Testis (tissue), 3 donors: ENCODE measurements around the gene DIO3. TPM values are rescaled to one million over a fixed set of nuclear protein-coding genes. Genes with fewer than 3 reads are reported as not detected.

Experiments
- DNase-seq: peaks from one replicate; pipeline ENCODE4 v3.0.0-alpha.2; 2019
- H3K27ac ChIP-seq, 2 donors: fragments of 200-600 bp; sonication (generic); one replicate each; pipeline ENCODE4 v1.5.1; 2019
- H3K27me3 ChIP-seq: fragments of 200-600 bp; sonication (generic); one replicate; pipeline ENCODE4 v1.5.1; 2019
- H3K36me3 ChIP-seq: fragments of 200-600 bp; sonication (generic); one replicate; pipeline ENCODE4 v1.5.1; 2017; ENCODE audit warnings: low read depth; ENCODE audit errors: missing control alignments
- H3K4me1 ChIP-seq: fragments of 200-600 bp; sonication (generic); one replicate; pipeline ENCODE4 v1.5.1; 2019
- H3K4me3 ChIP-seq, 2 donors: fragments of 200-600 bp; sonication (generic); one replicate each; pipeline ENCODE4 v1.5.1; 2017 to 2019
- H3K9me3 ChIP-seq: fragments of 200-600 bp; sonication (generic); one replicate; pipeline ENCODE4 v1.5.1; 2017
- POLR2A ChIP-seq: fragments of 450-650 bp; IDR thresholded peaks from one replicate; pipeline ENCODE4 v1.6.1; 2017; ENCODE audit warnings: antibody characterized with exemption, mild to moderate bottlenecking, moderate library complexity
- WGBS, 2 donors: methylation state at CpG; one replicate each; pipeline ENCODE4 v1.1.5; 2018; 5-methylcytosine and 5-hydroxymethylcytosine counted together
- intact Hi-C: fragments of 100-400 bp; cut with DNase I; formaldehyde crosslinking; loops from one replicate; pipeline ENCODE4 v1.15.1; 2023; ENCODE audit warnings: low total_unique reads
- polyA plus RNA-seq: library from polyadenylated mRNA; stranded (reverse); fragments of 350-450 nt; fragmentation: Illumina TruSeq; extraction: RNeasy Lipid Tissue Mini Kit (QIAGEN cat#74804); gene quantifications from one replicate; pipeline ENCODE4 v1.2.3, GENCODE V29; 2014; ENCODE audit warnings: low read depth, low replicate concordance; ENCODE audit not compliant: insufficient read depth
- total RNA-seq, 2 donors: library from RNA; depleted of rRNA; stranded (reverse); fragments of >200 nt; gene quantifications; one replicate each; pipeline ENCODE4 v1.2.3, GENCODE V29; 2016
- TF ChIP-seq, protein P1 (sequence below), 3 experiments: fragments of 450-650 bp in 2 of 3; fragments of 200-600 bp in 1 of 3; sonication (generic) in 1 of 3; IDR thresholded peaks; one replicate each; pipeline ENCODE4 v1.5.1; 2016 to 2019; ENCODE audit warnings: antibody characterized with exemption in 3 of 3, mild to moderate bottlenecking in 2 of 3, moderate library complexity in 1 of 3

Gene DIO3
- total and polyA plus RNA-seq, 3 donors from 2014 or later, result 2.3 to 4.6 (median 2.4) TPM

DNA sequence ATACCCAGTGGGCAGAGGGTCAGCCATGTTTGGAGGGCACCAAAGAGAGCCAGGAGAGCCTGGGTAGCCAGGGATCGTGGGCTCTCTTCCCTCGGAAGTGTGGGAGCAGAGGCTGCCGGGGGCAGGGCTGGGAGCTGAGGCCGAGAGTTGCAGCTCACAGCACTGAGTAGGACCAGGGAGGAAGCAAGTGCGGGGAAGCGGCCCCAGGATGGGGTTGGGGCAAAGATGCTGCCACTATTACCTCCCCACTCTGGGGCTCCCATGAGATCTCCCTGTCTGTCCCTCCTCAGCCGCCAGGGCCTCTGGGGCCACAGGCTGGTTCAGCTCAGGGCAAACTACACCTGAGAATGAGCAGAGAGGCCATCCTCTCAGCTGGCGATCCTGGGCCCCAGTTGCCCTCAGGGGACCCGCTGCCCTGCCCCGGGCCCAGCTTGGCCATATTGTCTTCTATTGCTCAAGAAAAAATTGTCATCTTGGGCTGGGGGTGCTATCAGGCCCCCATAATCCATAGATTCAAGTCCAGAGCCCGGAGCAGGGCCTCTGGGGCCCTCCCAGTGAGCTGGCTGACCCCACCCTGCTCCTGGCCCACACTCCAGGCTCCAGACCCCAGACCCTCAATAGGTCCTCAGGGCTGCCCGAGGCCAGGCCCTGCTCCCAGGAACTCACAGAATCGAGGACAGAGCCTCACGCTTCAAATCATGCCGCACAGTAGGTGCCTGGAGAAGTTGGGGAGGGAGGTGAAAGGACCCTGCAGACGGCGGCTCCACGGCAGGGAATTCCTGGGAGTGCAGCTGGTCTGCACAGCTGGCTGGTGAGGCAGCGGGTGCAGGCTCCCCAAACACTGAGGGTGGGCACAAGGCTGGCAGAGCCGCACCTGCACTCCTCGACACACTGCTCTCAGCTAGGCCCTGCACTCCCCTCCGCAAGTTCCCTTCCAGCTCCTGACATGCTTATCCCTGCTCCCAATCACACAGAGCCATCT lies 20.5 kb upstream of the DIO3 start:
- no peak overlapping the region for H3K27ac ChIP-seq
- WGBS, 2 donors, result 92 to 97% methylated on average over 6 to 22 of the region's 22 CpGs
- no peaks in the 10 kb centered on the region for H3K27me3 ChIP-seq
- no peak for DNase-seq
- no peak for TF ChIP-seq POLR2A
- TF ChIP-seq, protein P1, sequence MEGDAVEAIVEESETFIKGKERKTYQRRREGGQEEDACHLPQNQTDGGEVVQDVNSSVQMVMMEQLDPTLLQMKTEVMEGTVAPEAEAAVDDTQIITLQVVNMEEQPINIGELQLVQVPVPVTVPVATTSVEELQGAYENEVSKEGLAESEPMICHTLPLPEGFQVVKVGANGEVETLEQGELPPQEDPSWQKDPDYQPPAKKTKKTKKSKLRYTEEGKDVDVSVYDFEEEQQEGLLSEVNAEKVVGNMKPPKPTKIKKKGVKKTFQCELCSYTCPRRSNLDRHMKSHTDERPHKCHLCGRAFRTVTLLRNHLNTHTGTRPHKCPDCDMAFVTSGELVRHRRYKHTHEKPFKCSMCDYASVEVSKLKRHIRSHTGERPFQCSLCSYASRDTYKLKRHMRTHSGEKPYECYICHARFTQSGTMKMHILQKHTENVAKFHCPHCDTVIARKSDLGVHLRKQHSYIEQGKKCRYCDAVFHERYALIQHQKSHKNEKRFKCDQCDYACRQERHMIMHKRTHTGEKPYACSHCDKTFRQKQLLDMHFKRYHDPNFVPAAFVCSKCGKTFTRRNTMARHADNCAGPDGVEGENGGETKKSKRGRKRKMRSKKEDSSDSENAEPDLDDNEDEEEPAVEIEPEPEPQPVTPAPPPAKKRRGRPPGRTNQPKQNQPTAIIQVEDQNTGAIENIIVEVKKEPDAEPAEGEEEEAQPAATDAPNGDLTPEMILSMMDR (IDR thresholded peaks at IDR 0.05), result no peak
- no peaks in the 10 kb centered on the region for H3K36me3 ChIP-seq
- no peak overlapping the region for H3K4me3 ChIP-seq
- no peaks in the 10 kb centered on the region for H3K4me1 ChIP-seq
- intact Hi-C loops, result no loop called here
- no peaks in the 10 kb centered on the region for H3K9me3 ChIP-seq

DNA sequence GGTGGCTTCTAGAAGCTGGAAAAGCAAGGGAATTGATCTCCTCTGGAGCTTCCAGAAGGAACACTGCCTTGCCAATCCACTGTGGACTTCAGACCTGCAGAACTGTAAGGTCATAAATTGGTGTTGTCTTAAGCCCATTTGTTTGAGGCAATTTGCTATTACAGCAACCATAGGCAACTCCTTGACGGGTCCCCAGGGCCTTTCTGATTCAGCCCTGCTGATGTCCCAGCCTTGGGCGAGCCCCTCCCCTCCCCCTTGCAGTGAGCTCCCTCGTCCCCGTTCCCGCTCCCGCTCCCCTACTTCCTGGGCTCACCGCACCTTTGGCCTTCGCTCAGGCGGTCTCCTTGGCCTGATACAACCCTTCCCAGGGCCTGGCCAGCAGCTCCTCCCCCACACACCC lies 18.9 kb upstream of the DIO3 start:
- H3K4me3 ChIP-seq, result no peak overlapping the region
- DNase-seq, result no peak
- WGBS, 2 donors, result 74 to 76% methylated on average over 9 of the region's 9 CpGs
- no peaks in the 10 kb centered on the region for H3K36me3 ChIP-seq
- intact Hi-C loops, result no loop called here
- no peaks in the 10 kb centered on the region for H3K9me3 ChIP-seq
- no peaks in the 10 kb centered on the region for H3K27me3 ChIP-seq
- no peaks in the 10 kb centered on the region for H3K4me1 ChIP-seq
- no peak overlapping the region for H3K27ac ChIP-seq
- TF ChIP-seq, protein P1 (IDR thresholded peaks at IDR 0.05), result no peak
- no peak for TF ChIP-seq POLR2A

DNA sequence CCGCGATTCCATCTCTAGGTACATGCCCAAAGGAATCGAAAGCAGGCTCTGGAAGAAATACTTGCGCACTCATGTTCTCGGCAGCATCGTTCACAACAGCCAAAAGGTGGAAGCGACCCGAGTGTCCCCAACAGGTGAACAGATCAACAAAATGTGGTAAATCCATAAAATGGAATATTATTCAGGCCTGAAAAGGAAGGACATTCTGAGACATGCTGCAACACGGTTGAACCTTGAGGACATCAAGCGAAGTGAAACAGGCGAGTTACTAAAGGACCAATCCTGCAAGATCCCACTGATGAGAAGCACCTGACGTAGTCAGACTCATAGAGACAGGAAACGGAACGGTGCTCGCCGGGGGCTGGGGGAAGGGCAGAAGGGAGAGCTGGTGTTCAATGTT lies 17.5 kb upstream of the DIO3 start:
- Histone ChIP-seq H3K27ac (no peak overlapping the region), H3K27me3 (no peaks in the 10 kb centered on the region), H3K9me3 (no peaks in the 10 kb centered on the region), H3K4me1 (no peaks in the 10 kb centered on the region), H3K36me3 (no peaks in the 10 kb centered on the region), H3K4me3 (no peak overlapping the region)
- 92 to 95% methylated on average over 16 of the region's 16 CpGs for WGBS, 2 donors
- TF ChIP-seq POLR2A, result no peak
- TF ChIP-seq, protein P1 (IDR thresholded peaks at IDR 0.05), result no peak
- no peak for DNase-seq
- intact Hi-C loops, result no loop called here

- no peak for TF ChIP-seq POLR2A
- TF ChIP-seq, protein P1 (IDR thresholded peaks at IDR 0.05), result no peak
- Histone ChIP-seq H3K9me3 (no peaks in the 10 kb centered on the region), H3K36me3 (no peaks in the 10 kb centered on the region), H3K27ac (no peak overlapping the region), H3K4me1 (no peaks in the 10 kb centered on the region), H3K4me3 (no peak overlapping the region), H3K27me3 (no peaks in the 10 kb centered on the region)
- intact Hi-C loops, result no loop called here
- no peak for DNase-seq
- 77 to 78% methylated on average over 9 of the region's 9 CpGs for WGBS, 2 donors
Observed at GRCh38 chr14:101544550-101544949, 16.7 kb upstream of the DIO3 start.

GRCh38 chr14:101546706-101547105 lies 14.6 kb upstream of the DIO3 start:
- H3K36me3 ChIP-seq, result no peaks in the 10 kb centered on the region
- TF ChIP-seq, protein P1 (IDR thresholded peaks at IDR 0.05), result no peak
- no peak for TF ChIP-seq POLR2A
- no peak for DNase-seq
- intact Hi-C loops, result no loop called here
- no peaks in the 10 kb centered on the region for H3K4me1 ChIP-seq
- H3K27ac ChIP-seq, result no peak overlapping the region
- H3K27me3 ChIP-seq, result no peaks in the 10 kb centered on the region
- WGBS, 2 donors, result 92 to 95% methylated on average over 10 to 11 of the region's 11 CpGs
- no peaks in the 10 kb centered on the region for H3K9me3 ChIP-seq
- H3K4me3 ChIP-seq, result no peak overlapping the region
